Stomach smooth muscle (tissue), 2 donors: ENCODE results near the gene SDHAF4.
"Not testable (repeated sequence)": the region's sequence is repeated elsewhere in the genome, so short reads cannot be mapped to it uniquely, and the experiment has no call there.

Experiments
- H3K27ac ChIP-seq: one replicate; pipeline ENCODE4 v1.7.0; 2013; ENCODE audit warnings: mild to moderate bottlenecking, low read length, inconsistent platforms
- H3K27me3 ChIP-seq, 2 donors: one replicate each; pipeline ENCODE4 v1.7.0; 2013; ENCODE audit warnings: low read length in 2 of 2; ENCODE audit not compliant: insufficient read depth in 2 of 2, control insufficient read depth in 1 of 2
- H3K36me3 ChIP-seq, 2 donors: one replicate each; pipeline ENCODE4 v1.7.0; 2013; ENCODE audit warnings: low read length in 2 of 2; ENCODE audit not compliant: control insufficient read depth in 2 of 2, insufficient read depth in 2 of 2
- H3K4me1 ChIP-seq: one replicate; pipeline ENCODE4 v1.7.0; 2013; ENCODE audit warnings: low read length; ENCODE audit not compliant: control insufficient read depth, insufficient read depth
- H3K4me3 ChIP-seq, 2 donors: one replicate each; pipeline ENCODE4 v1.7.0; 2013; ENCODE audit warnings: low read length in 2 of 2
- H3K9ac ChIP-seq, 2 donors: one replicate each; pipeline ENCODE4 v1.7.0; 2013; ENCODE audit warnings: low read length in 2 of 2, mild to moderate bottlenecking in 1 of 2
- H3K9me3 ChIP-seq, 2 donors: one replicate each; pipeline ENCODE4 v1.7.0; 2013; ENCODE audit warnings: low read length in 2 of 2; ENCODE audit not compliant: control insufficient read depth in 2 of 2
- donor health status: healthy.
- donor health status: Pancreatic carcinoma.

The SDHAF4 gene

GRCh38 chr6:70549327-70549726 is 17.4 kb upstream of the SDHAF4 start:
- H3K27ac ChIP-seq, result no peak overlapping the region
- no peaks in the 10 kb centered on the region for H3K27me3 ChIP-seq
- no peak overlapping the region for H3K9ac ChIP-seq
- no peak overlapping the region for H3K4me3 ChIP-seq
- no peaks in the 10 kb centered on the region for H3K36me3 ChIP-seq
- no peaks in the 10 kb centered on the region for H3K9me3 ChIP-seq
- no peaks in the 10 kb centered on the region for H3K4me1 ChIP-seq

DNA sequence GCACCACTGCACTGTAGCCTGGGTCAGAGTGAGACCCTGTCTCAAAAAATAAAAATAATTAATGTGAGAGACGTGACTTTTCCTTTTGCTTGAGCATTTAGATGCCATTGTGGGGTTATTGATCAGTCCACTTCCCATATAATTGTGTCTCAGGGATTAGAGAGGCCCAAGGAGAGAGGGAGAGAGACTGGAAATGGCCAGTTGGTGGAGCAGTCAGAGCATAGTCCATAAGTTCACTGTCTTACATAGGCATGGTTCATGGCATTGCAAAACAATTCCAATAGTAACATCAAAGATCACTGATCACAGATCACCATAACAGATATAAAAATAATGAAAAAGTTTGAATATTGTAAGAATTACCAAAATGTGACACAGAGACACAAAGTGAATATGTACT is 15.2 kb upstream of the SDHAF4 start:
- Histone ChIP-seq H3K4me1 (no peaks in the 10 kb centered on the region), H3K27ac (no peak overlapping the region), H3K36me3 (no peaks in the 10 kb centered on the region)

GRCh38 chr6:70552286-70552940 is 14.3 kb upstream of the SDHAF4 start:
- H3K36me3 ChIP-seq, H3K27ac ChIP-seq, H3K9ac ChIP-seq, H3K4me3 ChIP-seq, H3K4me1 ChIP-seq, H3K27me3 ChIP-seq, H3K9me3 ChIP-seq: not testable (repeated sequence)

More for the DNA sequence above, 15.2 kb upstream of the SDHAF4 start:
- Histone ChIP-seq H3K4me3 (no peak overlapping the region), H3K9ac (no peak overlapping the region), H3K9me3 (no peaks in the 10 kb centered on the region), H3K27me3 (no peaks in the 10 kb centered on the region)

DNA sequence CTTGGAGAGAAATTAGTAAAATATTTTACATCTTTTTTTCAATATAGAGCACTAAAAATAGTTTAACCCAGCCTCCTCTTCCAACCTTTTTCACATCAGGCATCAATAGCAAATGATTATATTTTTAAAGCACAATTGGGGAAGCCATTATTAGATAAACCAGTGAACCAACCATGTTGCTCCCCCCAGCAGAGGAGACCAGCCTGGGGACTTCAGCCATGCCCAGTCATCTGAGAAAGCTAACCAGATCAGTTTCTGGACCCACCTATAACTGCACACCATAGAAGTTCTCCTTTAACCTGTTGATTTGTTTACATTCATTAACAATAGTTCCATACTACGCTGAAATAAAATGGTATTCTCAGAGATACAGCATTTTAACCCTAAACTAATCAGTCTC is 13.8 kb upstream of the SDHAF4 start:
- H3K36me3 ChIP-seq, result no peaks in the 10 kb centered on the region
- no peak overlapping the region for H3K4me3 ChIP-seq

GRCh38 chr6:70557998-70558397 is 8.7 kb upstream of the SDHAF4 start:
- no peaks in the 10 kb centered on the region for H3K9me3 ChIP-seq
- H3K4me1 ChIP-seq, result no peaks in the 10 kb centered on the region
- no peak overlapping the region for H3K27ac ChIP-seq
- no peaks in the 10 kb centered on the region for H3K36me3 ChIP-seq
- no peak overlapping the region for H3K4me3 ChIP-seq
- H3K27me3 ChIP-seq, result no peaks in the 10 kb centered on the region
- no peak overlapping the region for H3K9ac ChIP-seq

More for the DNA sequence above, 13.8 kb upstream of the SDHAF4 start:
- Histone ChIP-seq H3K27ac (no peak overlapping the region), H3K9ac (no peak overlapping the region), H3K27me3 (no peaks in the 10 kb centered on the region), H3K9me3 (no peaks in the 10 kb centered on the region), H3K4me1 (no peaks in the 10 kb centered on the region)

DNA sequence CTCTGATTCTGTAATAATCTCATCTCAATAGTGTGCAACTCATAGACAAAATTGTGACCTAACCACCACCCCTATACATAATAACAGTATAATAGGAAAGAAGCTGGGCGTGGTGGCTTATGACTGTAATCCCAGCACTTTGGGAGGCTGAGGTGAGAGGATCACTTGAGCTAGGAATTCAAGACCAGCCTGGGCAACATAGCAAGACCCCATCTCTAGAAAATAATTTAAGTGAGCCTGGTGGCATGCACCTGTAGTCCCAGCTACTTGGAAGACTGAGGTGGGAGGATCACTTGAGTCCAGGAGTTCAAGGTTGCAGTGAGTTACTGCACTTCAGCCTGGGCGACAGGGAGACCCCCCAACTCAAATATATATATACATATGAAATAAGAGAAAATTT is 4.3 kb upstream of the SDHAF4 start:
- H3K4me3 ChIP-seq, H3K27ac ChIP-seq, H3K36me3 ChIP-seq, H3K4me1 ChIP-seq, H3K9ac ChIP-seq, H3K27me3 ChIP-seq, H3K9me3 ChIP-seq: not testable (repeated sequence)

DNA sequence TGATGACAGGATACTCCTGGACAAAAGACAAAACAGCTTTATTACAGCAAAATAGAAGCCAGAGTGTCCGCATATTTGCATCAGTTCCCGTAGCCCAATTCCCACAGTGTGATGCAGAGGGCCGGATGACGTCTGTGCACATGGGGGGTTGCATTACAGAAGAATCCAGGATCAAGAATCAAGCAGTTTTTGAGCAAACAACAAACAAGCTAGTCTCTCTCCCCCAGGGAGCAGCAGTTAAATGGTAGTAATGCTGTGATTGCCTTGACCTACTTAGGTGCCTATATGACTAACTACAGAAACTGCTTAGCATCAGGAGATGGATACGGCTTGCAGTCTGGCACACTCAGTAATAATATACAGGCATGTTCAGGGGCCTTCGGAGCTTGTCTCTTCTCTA is 3.2 kb upstream of the SDHAF4 start:
- peaks cover 8% of the 10 kb centered on the region for H3K4me1 ChIP-seq
- H3K27ac ChIP-seq, result no peak overlapping the region
- no peak overlapping the region for H3K4me3 ChIP-seq
- H3K36me3 ChIP-seq, result no peaks in the 10 kb centered on the region
- no peaks in the 10 kb centered on the region for H3K9me3 ChIP-seq
- no peak overlapping the region for H3K9ac ChIP-seq
- H3K27me3 ChIP-seq, result no peaks in the 10 kb centered on the region

DNA sequence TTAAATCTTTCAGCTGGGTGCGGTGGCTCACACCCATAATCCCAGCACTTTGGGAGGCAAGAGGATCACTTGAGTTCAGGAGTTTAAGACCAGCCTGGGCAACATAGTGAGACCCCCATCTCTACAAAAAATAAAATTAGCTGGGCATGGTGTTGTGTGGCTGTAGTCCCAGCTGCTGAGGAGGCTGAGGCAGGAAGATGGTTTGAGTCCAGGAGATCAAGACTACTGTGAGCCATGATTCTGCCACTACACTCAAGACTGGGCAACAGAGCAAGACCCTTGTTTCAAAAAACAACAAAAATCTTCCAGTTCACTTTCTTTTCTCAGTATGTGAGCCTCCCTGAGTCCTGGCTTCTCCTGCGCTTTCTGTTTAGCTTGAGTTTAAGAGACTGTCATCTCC is 7.9 kb downstream of the SDHAF4 start:
- no peaks in the 10 kb centered on the region for H3K27me3 ChIP-seq
- no peak overlapping the region for H3K4me3 ChIP-seq
- H3K9me3 ChIP-seq, result no peaks in the 10 kb centered on the region
- H3K27ac ChIP-seq, result no peak overlapping the region
- no peak overlapping the region for H3K9ac ChIP-seq
- no peaks in the 10 kb centered on the region for H3K4me1 ChIP-seq
- H3K36me3 ChIP-seq, result no peaks in the 10 kb centered on the region

- Histone ChIP-seq H3K9ac (no peak overlapping the region), H3K9me3 (no peaks in the 10 kb centered on the region), H3K4me3 (no peak overlapping the region), H3K36me3 (peaks cover 5 to 10% of the 10 kb centered on the region in 2 donors), H3K27ac (no peak overlapping the region), H3K4me1 (no peaks in the 10 kb centered on the region), H3K27me3 (no peaks in the 10 kb centered on the region)
These were observed 9.3 kb downstream of the SDHAF4 start for GRCh38 chr6:70575899-70576495.

DNA sequence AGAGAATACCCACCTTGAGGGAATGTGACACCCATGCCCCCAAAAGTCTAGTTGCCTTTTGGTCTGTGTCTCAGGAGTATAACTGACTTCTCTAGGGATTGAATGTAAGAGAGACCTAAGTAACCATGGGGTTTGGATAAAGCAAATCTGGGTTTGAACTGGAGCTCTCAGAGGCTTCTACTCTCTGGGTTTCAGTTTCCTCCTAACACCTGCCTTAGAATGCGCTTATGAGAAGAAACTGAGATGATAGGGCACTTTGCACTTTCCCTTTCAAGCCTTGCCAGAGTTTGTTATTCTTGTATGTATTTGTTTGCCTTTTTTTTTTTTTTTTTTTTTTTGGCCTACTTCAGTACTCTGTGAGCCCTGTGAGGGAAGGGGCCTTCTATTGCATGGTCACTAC is 19.4 kb downstream of the SDHAF4 start:
- Histone ChIP-seq H3K9ac (no peak overlapping the region), H3K36me3 (peaks cover 14 to 19% of the 10 kb centered on the region in 2 donors), H3K27ac (no peak overlapping the region), H3K4me1 (no peaks in the 10 kb centered on the region), H3K4me3 (no peak overlapping the region), H3K27me3 (no peaks in the 10 kb centered on the region), H3K9me3 (no peaks in the 10 kb centered on the region)

- no peaks in the 10 kb centered on the region for H3K4me1 ChIP-seq
- no peak overlapping the region for H3K27ac ChIP-seq
- H3K9me3 ChIP-seq, result no peaks in the 10 kb centered on the region
- no peaks in the 10 kb centered on the region for H3K27me3 ChIP-seq
- H3K4me3 ChIP-seq, result no peak overlapping the region
- peaks cover 1 to 7% of the 10 kb centered on the region in 2 donors for H3K36me3 ChIP-seq
- H3K9ac ChIP-seq, result no peak overlapping the region
These were observed 23.7 kb downstream of the SDHAF4 start for GRCh38 chr6:70590400-70590799.
